Activated CD4-positive, alpha-beta T cell treated with anti-CD3 and anti-CD28 coated beads for 4 hours (primary cell): Measurements from ENCODE around the gene NTF4.
"Not testable (repeated sequence)": the region's sequence is repeated elsewhere in the genome, so short reads cannot be mapped to it uniquely, and the experiment has no call there.

ENCODE experiments used
- DNase-seq, 2 donors: peaks; one replicate each; pipeline ENCODE4 v3.0.0-alpha.2; 2020

NTF4 gene

GRCh38 chr19:49056101-49056901 lies 8.3 kb downstream of the NTF4 start:
- peak; percentile 43 to 48 for DNase-seq

DNA sequence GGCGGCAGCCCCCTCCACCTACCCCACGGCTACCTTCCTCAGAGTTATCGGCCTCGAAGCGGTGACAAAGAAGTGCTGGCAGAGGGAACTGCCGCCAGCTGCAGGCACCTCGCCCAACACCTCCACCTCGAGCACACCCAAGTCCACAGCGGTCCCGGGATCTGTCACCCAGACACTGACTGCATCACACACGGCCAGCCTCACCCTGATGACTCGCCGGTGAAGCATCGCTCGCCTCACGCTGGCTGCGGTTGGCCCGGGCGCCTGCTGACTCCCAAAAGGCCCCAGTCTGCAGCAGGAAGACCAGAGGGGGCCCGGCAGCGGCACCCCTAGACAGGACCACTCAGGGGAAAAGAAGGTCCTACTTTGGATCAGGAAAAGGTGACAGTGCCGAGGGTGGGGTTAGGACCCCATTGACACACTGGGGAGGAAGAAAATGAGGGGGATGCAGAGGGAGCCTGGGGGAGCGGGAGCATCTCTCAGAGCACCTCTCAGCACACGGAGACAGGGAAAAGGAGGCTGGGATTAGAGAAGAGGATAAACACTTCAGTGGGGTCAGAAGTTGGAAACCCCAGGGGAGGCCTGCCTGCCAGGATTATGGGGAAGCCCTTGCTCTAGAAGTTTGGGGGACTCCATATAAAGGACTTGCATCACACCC lies 14.1 kb downstream of the NTF4 start:
- not testable (repeated sequence) for DNase-seq

DNA sequence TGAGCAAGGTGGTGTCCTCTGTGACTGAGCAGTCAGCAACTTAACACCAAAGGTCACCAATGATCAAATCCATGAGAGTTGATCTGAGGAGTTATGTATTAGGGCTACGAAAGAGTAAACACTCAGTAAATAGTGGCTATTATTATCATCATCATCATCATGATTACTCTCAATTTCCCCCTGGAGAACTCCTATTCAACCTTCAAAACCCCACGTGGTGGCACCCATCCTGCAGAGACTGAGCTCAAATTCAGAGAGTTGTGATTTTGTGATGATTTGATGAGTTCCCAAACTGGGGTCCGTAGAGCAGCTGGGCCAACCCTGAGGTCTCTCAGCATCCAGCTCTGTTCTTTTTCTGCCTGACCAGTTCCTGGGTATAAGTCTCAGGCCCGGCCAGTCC lies 14.8 kb downstream of the NTF4 start:
- DNase-seq: not testable (repeated sequence)

DNA sequence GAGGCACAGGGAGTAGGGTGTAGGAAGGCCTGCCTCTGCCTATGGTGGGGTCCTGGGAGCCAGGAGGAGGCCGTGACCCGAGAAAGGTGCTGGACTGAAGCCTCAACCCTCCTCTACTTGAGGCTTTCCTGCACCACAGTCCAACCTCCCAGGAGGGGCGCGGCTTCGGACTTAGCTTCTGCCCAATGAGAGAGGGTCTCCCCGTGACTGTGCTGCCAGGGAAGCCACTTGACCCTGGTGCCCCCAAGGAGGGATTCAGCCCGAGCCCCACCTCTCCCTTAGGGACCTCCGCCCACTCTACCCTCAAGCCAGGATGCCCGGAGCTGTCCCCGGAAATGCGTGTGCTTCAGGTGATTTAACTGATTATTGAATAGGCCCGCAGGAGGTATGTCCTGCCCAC lies 15.6 kb downstream of the NTF4 start, which contains the start of gene CGB8:
Gene CGB8, minus strand, starts transcription at position 101 of the 400 bp plus-strand sequence. CDS start 372 bp downstream, outside the sequence.
- DNase-seq: not testable (repeated sequence)

- not testable (repeated sequence) for DNase-seq
Measured at GRCh38 chr19:49043548-49043947, 21.1 kb downstream of the NTF4 start, which contains the start of gene CGB5. Gene CGB5, plus strand, starts transcription at chr19:49043848. Its CDS starts 362 bp downstream, at chr19:49044210.

- not testable (repeated sequence) for DNase-seq
Measured at GRCh38 chr19:49042666-49043065, 22.0 kb downstream of the NTF4 start.

DNA sequence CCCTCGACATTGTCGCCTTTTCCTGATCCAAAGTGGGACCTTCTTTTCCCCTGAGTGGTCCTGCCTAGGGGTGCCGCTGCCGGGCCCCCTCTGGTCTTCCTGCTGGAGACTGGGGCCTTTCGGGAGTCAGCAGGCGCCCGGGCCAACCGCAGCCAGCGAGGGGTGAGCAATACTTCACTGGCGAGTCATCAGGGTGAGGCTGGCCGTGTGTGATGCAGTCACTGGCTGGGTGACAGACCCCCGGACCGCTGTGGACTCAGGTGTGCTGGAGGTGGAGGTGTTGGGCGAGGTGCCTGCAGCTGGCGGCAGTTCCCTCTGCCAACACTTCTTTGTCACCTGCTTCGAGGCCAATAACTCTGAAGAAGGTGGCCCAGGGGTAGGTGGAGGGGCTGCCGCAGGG lies 22.4 kb downstream of the NTF4 start:
- no peak for DNase-seq

DNA sequence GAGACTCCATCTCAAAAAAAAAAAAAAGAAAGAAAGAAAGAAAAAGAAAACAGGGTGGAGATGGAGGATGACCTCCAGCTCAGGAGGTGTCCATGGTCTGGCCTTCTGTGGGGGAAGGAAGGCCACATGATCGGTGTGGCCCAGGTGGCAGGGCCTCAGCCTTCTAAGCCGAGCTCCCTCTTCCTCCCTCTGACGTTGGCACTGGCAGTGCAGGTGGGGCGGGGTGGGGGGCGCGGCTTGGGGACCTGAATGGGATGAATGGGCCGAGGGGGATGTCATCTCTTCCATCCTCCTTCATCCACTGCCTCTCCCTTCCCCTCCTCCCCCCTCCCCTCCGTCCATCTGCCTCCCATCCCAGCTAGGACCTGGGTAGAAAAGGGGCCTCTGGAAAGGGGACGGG lies 24.9 kb downstream of the NTF4 start:
- not testable (repeated sequence) for DNase-seq

- DNase-seq: not testable (repeated sequence)
Measured at GRCh38 chr19:49038557-49039276, 25.9 kb downstream of the NTF4 start.

DNA sequence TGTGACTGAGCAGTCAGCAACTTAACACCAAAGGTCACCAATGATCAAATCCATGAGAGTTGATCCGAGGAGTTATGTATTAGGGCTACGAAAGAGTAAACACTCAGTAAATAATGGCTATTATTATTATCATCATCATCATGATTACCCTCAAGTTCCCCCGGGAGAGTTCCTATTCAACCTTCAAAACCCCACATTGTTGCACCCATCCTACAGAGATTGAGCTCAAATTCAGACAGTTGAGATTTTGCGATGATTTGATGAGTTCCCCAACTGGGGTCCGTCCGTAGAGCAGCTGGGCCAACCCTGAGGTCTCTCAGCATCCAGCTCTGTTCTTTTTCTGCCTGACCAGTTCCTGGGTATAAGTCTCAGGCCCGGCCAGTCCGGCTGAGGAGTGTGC lies 26.5 kb downstream of the NTF4 start:
- not testable (repeated sequence) for DNase-seq

GRCh38 chr19:49036815-49037214 lies 27.8 kb downstream of the NTF4 start, which contains the start of gene CGB1:
Gene CGB1, minus strand, starts transcription at chr19:49036895. Its CDS starts 184 bp downstream, at chr19:49036711.
- DNase-seq: not testable (repeated sequence)

DNA sequence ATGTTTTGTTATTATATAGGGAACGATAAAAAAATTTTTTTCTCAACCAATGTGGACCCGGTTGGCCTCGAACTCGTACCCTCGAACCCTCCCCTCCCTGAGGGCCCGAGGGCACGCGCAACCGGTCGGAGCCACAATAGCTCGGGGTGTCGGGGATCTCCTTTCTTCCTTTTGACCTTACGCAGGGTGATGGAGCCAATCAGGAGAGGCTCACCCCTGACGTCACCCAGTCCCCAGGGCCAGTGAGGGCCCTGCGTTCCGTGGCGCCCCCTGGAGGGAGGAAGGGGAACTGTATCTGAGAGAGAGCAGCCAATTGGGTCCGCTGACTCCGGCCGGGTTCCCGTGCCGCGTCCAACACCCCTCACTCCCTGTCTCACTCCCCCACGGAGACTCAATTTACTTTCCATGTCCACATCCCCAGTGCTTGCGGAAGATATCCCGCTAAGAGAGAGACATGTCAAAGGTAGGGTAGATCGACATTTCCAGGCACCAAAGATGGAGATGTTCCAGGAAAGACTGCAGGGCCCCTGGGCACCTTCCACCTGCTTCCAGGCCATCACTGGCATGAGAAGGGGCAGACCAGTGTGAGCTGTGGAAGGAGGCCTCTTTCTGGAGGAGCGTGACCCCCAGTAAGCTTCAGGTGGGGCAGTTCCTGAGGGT lies 32.8 kb downstream of the NTF4 start, which contains the start of gene CGB2:
Gene CGB2, plus strand, starts transcription at position 249 of the 660 bp plus-strand sequence. Its CDS starts 206 bp downstream, at position 455.
- peak in 1 of 2 donors; percentile 69 for DNase-seq

- DNase-seq: not testable (repeated sequence)
Measured at GRCh38 chr19:49030323-49030722, 34.3 kb downstream of the NTF4 start.

DNA sequence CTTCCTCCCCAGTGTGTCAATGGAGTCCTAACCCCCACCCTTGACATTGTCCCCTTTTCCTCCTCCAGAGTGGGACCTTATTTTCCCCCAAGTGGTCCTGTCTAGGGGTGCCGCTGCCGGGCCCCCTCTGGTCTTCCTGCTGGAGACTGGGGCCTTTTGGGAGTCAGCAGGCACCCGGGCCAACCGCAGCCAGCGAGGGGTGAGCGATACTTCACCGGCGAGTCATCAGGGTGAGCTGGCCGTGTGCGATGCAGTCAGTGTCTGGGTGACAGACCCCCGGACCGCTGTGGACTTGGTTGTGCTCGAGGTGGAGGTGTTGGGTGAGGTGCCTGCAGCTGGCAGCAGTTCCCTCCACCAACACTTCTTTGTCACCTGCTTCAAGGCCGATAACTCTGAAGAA lies 34.9 kb downstream of the NTF4 start:
- not testable (repeated sequence) for DNase-seq

DNA sequence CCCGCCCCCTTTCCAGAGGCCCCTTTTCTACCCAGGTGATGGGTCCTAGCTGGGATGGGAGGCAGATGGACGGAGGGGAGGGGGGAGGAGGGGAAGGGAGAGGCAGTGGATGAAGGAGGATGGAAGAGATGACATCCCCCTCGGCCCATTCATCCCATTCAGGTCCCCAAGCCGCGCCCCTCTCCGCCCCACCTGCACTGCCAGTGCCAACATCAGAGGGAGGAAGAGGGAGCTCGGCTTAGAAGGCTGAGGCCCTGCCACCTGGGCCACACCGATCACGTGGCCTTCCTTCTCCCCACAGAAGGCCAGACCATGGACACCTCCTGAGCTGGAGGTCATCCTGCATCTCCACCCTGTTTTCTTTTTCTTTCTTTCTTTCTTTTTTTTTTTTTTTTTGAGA lies 35.9 kb downstream of the NTF4 start:
- DNase-seq: not testable (repeated sequence)

- DNase-seq: not testable (repeated sequence)
Measured at GRCh38 chr19:49025599-49025998, 39.0 kb downstream of the NTF4 start.

- not testable (repeated sequence) for DNase-seq
Measured at GRCh38 chr19:49025088-49025487, 39.5 kb downstream of the NTF4 start.

DNA sequence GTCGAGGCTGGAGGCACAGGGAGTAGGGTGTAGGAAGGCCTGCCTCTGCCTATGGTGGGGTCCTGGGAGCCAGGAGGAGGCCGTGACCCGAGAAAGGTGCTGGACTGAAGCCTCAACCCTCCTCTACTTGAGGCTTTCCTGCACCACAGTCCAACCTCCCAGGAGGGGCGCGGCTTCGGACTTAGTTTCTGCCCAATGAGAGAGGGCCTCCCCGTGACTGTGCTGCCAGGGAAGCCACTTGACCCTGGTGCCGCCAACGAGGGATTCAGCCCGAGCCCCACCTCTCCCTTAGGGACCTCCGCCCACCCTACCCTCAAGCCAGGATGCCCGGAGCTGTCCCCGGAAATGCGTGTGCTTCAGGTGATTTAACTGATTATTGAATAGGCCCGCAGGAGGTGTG lies 40.4 kb downstream of the NTF4 start, which contains the start of gene CGB3:
Gene CGB3, minus strand, starts transcription at position 101 of the 400 bp plus-strand sequence. CDS start 362 bp downstream, outside the sequence.
- not testable (repeated sequence) for DNase-seq

GRCh38 chr19:49022116-49022515 lies 42.5 kb downstream of the NTF4 start:
- no peak for DNase-seq

DNA sequence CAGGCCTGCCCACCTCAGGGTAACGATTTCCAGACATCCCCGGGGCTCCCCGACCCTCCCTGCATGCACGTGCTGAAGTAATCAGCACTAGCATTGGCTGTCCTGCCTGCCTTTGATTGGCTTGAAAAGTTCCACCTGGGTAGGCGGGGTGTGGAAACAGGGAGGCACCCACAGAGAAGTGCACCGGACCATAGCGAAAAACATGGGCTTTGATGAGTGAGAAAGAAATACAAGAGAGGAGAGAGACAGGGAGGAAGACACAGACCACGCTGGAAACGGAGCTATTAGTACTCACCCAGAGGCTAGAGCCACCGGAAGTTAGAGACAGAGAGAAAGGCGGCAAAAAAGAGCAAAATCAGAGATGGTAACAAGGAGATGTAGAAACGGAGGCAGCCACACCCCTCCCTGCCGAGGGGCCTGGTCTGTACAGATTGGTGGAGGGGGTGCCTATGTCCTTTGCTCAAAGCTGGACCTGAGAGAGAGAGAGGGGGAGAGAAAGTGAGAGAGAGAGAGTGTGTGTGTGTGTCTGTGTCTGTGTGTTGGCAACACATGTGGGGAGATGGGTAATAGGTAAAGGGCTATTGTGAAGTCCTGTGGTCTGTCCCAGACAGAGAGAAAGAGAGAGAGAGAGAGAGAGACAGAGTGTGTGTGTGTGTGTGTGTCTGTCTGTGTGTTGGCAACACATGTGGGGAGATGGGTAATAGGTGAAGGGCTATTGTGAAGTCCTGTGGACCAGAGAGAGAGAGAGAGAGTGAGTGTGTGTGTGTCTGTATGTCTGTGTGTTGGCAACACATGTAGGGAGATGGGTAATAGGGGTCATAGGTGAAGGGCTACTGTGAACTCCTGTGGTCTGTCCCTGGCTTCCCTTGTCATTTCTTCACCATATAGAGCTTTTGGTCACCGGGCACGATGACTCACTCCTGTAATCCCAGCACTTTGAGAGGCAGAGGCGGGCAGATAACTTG lies 43.4 kb downstream of the NTF4 start:
- DNase-seq: no peak

DNA sequence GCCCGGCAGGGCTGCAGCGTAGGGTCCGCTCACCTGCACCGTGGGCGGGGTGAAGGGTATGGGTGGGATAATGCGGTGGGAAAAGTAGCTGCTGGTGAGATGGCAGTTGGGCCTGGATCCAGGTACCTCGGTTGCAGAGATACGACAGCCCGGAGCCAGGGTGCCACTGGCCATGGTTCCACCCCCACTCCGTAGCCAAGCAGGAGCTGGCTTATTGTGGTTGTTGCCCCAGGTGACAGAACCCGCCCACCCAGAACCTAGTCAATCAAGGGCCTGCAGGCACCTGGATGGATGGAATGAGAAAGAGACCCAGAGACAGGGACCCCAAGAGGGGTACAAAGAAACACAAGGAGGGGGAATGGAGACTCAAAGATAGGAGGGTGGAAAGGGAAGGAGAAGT lies 44.3 kb downstream of the NTF4 start:
- DNase-seq: no peak
